Loucy (cell line): ENCODE results near the gene RAD51B.

Experiments
- H2AFZ ChIP-seq: fragments of 200-600 bp; sonication (generic); 2 replicates; pipeline ENCODE4 v1.6.0; 2016; ENCODE audit warnings: antibody characterized with exemption, mild to moderate bottlenecking, low read length, moderate library complexity
- H3F3A ChIP-seq: fragments of 200-600 bp; 2 replicates; pipeline ENCODE4 v1.6.0; 2016; ENCODE audit warnings: antibody characterized with exemption, low read depth, mild to moderate bottlenecking
- H3K27me3 ChIP-seq: fragments of 200-600 bp; sonication (generic); 2 replicates; pipeline ENCODE4 v1.6.1; 2014; ENCODE audit warnings: low read length, mild to moderate bottlenecking; ENCODE audit not compliant: insufficient read depth, poor library complexity, severe bottlenecking
- H3K36me3 ChIP-seq: fragments of 200-600 bp; sonication (generic); 2 replicates; pipeline ENCODE4 v1.6.1; 2016; ENCODE audit warnings: low read length; ENCODE audit not compliant: insufficient read depth
- H3K4me1 ChIP-seq: fragments of 200-600 bp; sonication (generic); 2 replicates; pipeline ENCODE4 v1.5.1; 2014; ENCODE audit warnings: low read length, mild to moderate bottlenecking; ENCODE audit not compliant: insufficient read depth, poor library complexity, severe bottlenecking
- H3K4me2 ChIP-seq: fragments of 200-600 bp; sonication (generic); 2 replicates; pipeline ENCODE4 v1.6.0; 2014; ENCODE audit warnings: antibody characterized with exemption, low read length, low read depth, mild to moderate bottlenecking; ENCODE audit not compliant: poor library complexity, severe bottlenecking
- H3K4me3 ChIP-seq: fragments of 200-600 bp; sonication (generic); 2 replicates; pipeline ENCODE4 v1.5.1; 2014; ENCODE audit warnings: low read length, mild to moderate bottlenecking, mixed read lengths; ENCODE audit not compliant: poor library complexity, severe bottlenecking
- H3K79me2 ChIP-seq: fragments of 200-600 bp; sonication (generic); 2 replicates; pipeline ENCODE4 v1.6.1; 2014; ENCODE audit warnings: low read length; ENCODE audit not compliant: insufficient read depth
- H3K9ac ChIP-seq: fragments of 200-600 bp; sonication (generic); 2 replicates; pipeline ENCODE4 v1.6.0; 2014; ENCODE audit warnings: mild to moderate bottlenecking, low read depth, low read length, moderate library complexity; ENCODE audit not compliant: poor library complexity, severe bottlenecking
- H3K9me2 ChIP-seq: fragments of 200-600 bp; sonication (generic); replicated peaks from 2 replicates; pipeline ENCODE4 v1.6.1; 2016; ENCODE audit warnings: low read depth, low read length, mixed read lengths
- H3K9me3 ChIP-seq: fragments of 200-600 bp; sonication (generic); 2 replicates; pipeline ENCODE4 v1.6.1; 2014; ENCODE audit warnings: mild to moderate bottlenecking, antibody characterized with exemption, low read length, low read depth; ENCODE audit not compliant: insufficient read depth
- H4K20me1 ChIP-seq: fragments of 200-600 bp; sonication (generic); 2 replicates; pipeline ENCODE4 v1.6.0; 2014; ENCODE audit warnings: antibody characterized with exemption, low read length, mild to moderate bottlenecking; ENCODE audit not compliant: insufficient read depth, poor library complexity, severe bottlenecking
- EZH2phosphoT487 ChIP-seq: fragments of 200-600 bp; IDR thresholded peaks from 2 replicates; pipeline ENCODE4 v1.6.1; 2018; ENCODE audit warnings: antibody characterized with exemption, mild to moderate bottlenecking, moderate library complexity, borderline replicate concordance
- TF ChIP-seq, protein P1 (sequence below): fragments of 200-600 bp; sonication (generic); conservative IDR thresholded peaks from 2 replicates; pipeline ENCODE4 v1.5.1; 2014; ENCODE audit warnings: mild to moderate bottlenecking, antibody characterized with exemption, low read length

RAD51B gene

DNA sequence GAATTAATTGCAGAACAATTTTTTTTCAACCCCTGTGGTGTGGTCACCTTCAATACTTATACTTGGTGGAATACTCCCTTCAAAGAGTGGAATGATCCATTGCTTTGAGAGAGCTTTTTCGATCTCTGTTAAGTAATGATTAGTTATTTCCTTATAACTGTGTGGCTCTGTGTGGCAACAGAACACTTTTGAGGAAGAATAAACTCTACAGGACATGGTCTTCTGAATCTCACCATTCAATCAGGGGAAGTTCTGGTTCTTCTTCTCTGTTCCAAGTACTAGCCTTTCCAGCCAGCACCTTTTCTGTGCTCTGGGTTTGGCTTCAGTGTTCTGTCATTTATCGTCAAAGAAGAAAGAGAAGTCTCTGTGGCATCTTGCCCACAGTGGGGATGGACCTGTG is 604.1 kb downstream of the RAD51B start:
- Histone ChIP-seq H3K4me3 (no peak overlapping the region), H3K9me3 (no peaks in the 10 kb centered on the region), H3K4me2 (no peak overlapping the region), H3F3A (no peaks in the 10 kb centered on the region), H4K20me1 (no peaks in the 10 kb centered on the region), H3K9ac (no peak overlapping the region), H3K9me2 (no peaks in the 10 kb centered on the region), H3K36me3 (no peaks in the 10 kb centered on the region), H2AFZ (no peak overlapping the region), H3K79me2 (no peaks in the 10 kb centered on the region), H3K4me1 (peaks cover 21% of the 10 kb centered on the region), H3K27me3 (no peaks in the 10 kb centered on the region)
- TF ChIP-seq, protein P1, sequence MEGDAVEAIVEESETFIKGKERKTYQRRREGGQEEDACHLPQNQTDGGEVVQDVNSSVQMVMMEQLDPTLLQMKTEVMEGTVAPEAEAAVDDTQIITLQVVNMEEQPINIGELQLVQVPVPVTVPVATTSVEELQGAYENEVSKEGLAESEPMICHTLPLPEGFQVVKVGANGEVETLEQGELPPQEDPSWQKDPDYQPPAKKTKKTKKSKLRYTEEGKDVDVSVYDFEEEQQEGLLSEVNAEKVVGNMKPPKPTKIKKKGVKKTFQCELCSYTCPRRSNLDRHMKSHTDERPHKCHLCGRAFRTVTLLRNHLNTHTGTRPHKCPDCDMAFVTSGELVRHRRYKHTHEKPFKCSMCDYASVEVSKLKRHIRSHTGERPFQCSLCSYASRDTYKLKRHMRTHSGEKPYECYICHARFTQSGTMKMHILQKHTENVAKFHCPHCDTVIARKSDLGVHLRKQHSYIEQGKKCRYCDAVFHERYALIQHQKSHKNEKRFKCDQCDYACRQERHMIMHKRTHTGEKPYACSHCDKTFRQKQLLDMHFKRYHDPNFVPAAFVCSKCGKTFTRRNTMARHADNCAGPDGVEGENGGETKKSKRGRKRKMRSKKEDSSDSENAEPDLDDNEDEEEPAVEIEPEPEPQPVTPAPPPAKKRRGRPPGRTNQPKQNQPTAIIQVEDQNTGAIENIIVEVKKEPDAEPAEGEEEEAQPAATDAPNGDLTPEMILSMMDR = no peak
- no peak for TF ChIP-seq EZH2phosphoT487

DNA sequence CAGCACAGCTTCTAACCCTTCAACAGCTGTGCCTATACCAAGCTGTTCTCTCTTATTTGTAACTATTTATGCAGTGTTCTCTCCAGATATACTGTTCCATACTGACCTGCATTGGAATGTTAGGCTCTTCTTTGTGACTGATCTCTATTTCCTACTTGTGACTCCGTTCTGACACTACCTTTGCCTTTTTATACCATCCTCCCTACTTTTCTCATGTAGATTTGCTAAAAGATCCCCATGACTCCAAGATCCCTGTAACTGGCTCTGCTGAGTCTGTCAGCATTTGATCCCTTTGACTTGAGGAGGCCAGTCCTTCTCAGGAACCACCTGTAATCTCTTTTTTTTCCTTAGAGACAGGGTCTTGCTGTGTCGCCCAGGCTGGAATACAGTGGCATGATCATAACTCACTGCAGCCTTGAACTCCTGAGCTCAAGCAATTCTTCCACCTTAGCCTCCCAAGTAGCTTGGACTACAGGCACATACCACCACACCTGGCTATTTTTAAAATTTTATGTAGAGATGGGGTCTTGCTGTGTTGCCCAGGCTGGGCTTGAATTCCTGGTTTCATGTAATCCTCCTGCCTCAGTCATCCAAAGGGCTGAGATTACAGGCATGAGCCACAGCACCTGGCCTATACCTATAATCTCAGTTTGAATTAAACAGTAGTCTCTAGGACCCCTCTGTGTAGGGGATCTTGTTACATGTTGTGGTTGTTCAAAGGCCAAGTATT is 605.0 kb downstream of the RAD51B start:
- TF ChIP-seq, protein P1 = no peak
- TF ChIP-seq EZH2phosphoT487 = no peak
- H4K20me1 ChIP-seq = no peaks in the 10 kb centered on the region
- no peak overlapping the region for H2AFZ ChIP-seq
- H3K27me3 ChIP-seq = no peaks in the 10 kb centered on the region
- no peaks in the 10 kb centered on the region for H3F3A ChIP-seq
- no peak overlapping the region for H3K4me2 ChIP-seq
- H3K9ac ChIP-seq = no peak overlapping the region
- peaks cover 14% of the 10 kb centered on the region for H3K4me1 ChIP-seq
- H3K9me2 ChIP-seq = no peaks in the 10 kb centered on the region
- no peaks in the 10 kb centered on the region for H3K9me3 ChIP-seq
- no peak overlapping the region for H3K4me3 ChIP-seq
- H3K79me2 ChIP-seq = no peaks in the 10 kb centered on the region
- no peaks in the 10 kb centered on the region for H3K36me3 ChIP-seq

DNA sequence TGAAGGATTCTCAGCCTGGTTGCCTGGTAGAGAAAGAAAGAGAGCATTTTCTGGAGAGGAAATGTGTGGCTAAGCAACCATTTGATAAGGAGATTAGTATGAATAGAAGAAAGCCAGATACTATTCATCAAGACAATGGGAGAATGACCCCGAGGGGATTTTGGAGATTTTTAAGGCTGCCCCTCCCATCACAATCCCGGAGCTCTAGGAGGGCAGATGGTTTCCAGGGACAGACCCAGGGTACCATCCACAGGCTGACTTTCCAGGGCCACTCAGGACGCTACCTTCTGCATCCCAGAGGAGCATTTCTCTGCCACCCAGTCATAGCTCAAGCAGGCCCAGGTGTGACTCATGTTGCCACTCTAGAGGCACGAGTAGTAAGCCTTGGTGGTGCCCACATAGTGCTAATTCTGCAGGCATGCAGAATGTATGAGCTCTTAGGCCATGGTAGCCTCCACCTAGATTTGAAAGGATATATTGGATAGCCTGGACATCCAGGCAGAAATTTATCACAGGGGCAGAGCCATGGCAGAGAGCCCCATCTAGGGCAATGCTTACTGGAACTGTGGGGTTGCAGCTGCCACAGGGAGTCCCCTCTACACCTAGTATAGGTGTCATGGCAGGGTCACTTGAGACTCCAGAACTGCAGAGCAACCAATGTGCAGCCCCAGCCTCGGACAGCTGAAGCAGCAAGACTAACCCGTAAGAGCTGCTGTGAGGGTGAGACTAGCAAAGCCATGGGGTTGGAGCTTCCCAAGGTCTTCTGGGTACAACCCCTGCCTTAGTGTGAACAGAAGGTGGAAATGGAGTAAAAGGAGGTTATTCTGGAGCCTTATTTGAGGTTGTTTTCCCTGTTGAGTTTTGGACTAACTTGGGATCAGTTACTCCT is 607.3 kb downstream of the RAD51B start:
- no peaks in the 10 kb centered on the region for H3K36me3 ChIP-seq
- no peaks in the 10 kb centered on the region for H3K79me2 ChIP-seq
- H3K9me3 ChIP-seq = no peaks in the 10 kb centered on the region
- H4K20me1 ChIP-seq = no peaks in the 10 kb centered on the region
- no peaks in the 10 kb centered on the region for H3F3A ChIP-seq
- no peaks in the 10 kb centered on the region for H3K9me2 ChIP-seq
- H3K4me3 ChIP-seq = no peak overlapping the region
- TF ChIP-seq EZH2phosphoT487 = no peak
- TF ChIP-seq, protein P1 = no peak
- H3K9ac ChIP-seq = no peak overlapping the region
- no peak overlapping the region for H2AFZ ChIP-seq
- H3K4me1 ChIP-seq = peaks cover 7% of the 10 kb centered on the region
- H3K4me2 ChIP-seq = no peak overlapping the region
- no peaks in the 10 kb centered on the region for H3K27me3 ChIP-seq
